Activated CD8-positive, alpha-beta memory T cell treated with anti-CD3 and anti-CD28 coated beads, Interleukin-2, amount 50 U/mL, for 48 hours (primary cell): ENCODE measurements around the gene EPHA4.

ENCODE experiments used
- DNase-seq: peaks from one replicate; pipeline ENCODE4 v3.0.0-alpha.2; 2020

The EPHA4 gene

DNA sequence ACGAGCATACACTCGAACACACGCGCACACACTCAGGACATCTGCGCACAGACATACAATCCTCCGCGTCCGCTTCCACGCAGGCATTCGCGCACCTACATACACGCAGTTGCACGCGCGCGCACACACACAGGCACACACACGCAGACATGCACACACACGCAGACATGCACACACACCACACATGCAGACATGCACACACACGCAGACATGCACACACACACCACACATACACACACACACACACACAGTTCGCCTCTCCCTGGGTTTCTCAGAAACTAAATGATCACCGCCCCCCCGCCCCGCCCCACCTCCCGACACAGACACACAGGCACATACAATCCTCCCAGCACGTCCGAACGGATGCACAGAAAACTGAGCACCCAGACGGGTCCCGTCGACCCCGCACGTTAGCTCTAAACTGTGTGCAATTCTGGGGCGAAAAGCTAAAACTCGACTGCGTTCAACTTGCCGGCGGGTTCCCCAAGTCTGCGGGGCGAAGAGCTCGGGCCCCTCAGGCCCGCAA lies 1.0 kb downstream of the EPHA4 start:
- peak; percentile 53 for DNase-seq

DNA sequence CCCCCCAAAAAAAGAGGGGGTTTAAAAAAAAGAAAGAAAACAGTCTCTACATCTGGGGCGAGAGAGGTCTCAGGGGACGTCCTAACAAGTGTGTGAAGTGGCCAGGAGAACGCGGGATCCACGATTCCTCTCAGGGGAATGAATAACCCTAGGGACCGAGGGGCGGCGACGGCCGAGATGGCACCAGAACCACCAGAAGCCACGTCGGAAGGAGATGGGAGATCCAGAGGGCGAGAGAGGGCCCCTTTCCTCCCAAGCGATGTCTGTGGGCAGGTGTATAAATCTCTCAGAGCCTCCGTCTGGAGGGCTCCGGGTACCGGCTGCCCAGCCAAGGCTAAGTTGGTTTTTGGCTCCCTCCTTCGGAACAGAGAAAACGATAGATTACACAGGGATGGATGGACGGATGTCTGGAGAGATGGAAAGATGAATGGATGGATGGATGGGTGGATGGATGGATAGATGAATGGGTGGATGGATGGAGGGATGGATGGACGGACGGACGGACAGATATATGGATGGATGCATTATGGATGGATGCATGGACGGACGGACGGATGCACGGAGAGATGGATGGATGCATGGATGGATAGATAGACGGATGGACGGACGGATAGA lies 1.7 kb downstream of the EPHA4 start:
- peak; percentile 50 for DNase-seq

DNA sequence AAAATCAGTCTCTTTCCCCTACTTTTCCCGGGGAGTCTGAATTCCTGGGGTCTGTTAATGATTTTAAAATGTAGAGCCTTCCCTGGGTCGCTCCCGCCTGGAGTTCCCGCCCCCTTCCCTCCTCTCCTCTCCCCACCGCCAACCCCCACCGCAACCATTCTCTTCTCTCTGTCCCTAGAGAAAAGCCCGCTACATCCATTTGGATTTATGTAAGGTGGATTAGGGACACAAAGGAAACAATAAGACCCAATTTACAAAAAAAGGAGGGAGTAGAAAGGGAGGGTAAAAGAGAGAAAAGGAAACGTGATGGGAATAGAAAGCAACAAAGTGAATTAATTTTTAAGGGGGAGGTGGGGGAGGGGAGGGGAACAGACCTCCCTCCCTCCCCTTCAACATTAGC lies 2.2 kb downstream of the EPHA4 start:
- no peak for DNase-seq

DNA sequence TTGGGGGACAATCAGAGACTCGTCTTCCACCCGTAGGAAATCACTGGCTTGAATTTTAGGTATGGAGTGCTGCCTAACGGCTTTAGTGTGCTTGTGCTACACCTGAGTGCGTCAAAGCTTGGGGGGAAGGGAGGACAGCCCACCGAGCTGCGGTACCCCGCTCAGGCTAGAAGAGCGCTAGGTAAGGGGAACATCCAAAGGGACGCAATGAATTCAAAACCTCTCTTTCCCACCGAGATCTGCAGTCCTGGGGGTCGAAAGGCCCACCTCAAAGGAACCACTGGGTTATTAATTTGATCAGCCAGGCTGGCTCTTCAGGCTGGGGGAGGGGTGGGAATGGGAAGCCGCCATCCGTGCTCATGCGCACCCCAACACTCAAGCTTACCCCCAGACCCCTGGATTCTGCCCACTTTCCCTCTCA lies 2.7 kb downstream of the EPHA4 start:
- DNase-seq, result no peak

DNA sequence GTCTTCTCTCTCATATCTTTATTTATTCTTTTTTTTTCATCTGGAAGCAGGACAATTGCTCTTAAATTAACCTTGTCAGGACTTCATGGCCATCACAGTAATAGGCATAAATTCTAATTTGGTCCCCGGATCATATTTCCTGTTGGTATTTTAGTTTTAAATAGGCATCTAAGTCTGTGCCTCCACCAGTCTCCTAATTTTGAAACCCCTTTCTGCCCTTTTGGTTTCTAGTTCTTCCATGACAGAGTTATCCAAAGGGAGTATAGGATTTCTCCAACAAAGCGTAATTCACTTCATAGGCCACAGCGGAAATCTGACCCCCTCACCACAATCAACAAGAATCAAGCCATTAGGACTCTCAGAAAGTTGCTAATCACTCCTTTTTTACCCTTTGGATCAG lies 3.8 kb downstream of the EPHA4 start:
- no peak for DNase-seq

DNA sequence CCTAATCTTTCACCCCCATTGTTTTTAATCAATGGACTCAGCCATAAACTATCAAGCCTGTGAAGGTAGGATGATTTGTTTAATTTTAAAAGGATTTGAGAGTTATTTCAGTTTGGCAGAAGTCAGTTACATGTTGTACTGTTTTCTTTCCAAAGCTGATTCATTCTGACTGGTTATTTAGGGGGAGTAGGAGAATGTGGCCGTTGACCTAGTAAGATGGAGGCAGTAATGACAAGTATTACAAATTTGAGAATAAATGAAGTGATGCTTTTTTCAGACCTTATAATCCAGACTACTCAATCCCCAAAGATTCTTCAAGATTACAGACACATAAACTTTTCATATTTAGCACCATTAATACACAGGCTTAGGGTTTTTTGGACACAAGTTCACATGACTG lies 4.3 kb downstream of the EPHA4 start:
- no peak for DNase-seq

DNA sequence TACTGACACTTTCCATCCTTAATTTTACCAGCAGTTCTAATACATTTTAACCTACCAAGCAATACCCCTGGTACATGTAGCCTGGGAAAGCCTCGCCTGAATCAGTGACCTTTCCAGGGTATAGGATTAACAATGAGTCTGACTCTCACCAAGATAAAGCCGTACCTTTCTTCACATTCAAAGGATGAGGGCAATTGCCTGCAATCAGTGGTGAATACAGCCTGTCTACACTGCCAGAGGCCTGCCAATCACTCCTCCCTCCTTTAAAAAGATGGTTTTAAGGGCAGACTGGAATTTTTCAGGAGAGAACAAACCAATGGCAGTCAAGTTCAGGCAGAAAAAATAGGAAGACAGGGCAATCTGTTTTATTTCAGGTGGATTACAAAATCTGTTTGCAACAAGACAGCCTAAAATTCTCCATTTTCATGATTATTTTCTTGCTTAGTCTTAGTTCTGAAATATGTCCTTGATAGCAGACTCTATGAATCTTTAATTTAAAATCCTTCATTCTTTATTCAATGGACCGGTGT lies 4.8 kb downstream of the EPHA4 start:
- no peak for DNase-seq

DNA sequence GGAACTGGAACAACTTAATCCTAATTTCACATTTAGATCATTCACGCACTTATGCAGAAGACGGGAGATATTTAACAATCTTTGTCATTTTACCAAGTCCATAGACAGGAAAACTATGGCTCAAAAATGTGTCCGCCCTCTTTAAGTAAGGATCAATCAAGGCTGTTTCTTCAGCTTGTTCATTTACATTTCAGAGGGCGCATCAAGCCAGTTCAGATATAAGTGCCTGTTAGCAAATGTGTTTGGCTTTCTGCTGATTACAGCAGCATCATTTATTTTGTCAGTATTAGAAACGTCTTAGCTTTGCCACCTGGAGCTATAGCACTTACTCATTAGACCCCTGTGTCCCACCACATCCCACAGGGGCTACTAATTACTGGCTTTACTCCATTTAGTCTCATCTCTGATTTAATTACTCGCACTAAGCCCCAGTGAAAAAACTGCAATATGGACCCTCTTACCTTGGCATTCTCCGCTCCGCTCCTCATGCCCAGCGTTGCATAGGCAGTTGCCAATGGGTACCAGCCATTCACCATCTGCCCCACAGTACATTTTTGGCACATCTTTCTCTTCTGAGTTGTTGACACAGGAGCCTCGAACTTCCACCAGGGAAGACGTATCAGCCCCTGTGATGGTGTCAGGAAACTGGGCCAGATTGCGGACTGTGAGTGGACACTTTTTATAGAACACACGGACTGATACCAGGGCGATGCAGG lies 8.7 kb downstream of the EPHA4 start:
- DNase-seq, result no peak

DNA sequence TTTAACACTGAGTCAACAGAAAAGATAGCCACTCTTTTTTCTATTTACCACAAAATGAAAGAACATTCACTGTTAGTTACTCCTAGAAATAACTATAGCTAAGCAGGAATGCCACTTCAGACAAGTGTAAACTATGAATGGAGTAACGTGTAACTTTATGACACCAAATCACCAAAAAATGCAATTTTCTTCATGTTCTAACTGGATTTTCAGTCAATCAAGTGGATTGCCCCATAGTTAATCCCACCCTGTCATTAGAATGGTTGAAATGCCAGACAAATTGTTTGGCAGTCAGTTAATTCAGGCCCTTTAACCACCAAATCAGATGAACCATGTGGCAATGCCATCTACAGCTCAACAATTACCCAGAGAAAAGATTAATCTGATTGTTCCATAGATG lies 9.9 kb downstream of the EPHA4 start:
- no peak for DNase-seq

DNA sequence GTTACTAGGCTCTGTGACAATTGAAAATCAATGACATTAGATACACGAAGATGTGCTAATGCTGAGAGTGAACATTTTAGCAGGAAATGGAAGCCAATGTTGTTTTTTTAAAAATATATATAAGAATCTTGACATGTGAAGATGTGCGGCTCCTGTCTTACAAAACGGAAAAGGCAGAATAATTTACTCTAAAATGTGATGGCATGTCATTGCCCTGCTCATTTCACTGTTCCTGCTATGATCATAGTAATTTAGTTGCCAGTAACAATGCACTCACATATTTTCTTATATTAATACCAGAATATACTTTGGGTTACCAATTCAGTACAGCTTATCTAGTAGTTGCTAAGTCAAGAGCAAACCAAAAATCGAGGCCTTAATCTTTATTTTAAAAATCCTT lies 10.3 kb downstream of the EPHA4 start:
- no peak for DNase-seq

DNA sequence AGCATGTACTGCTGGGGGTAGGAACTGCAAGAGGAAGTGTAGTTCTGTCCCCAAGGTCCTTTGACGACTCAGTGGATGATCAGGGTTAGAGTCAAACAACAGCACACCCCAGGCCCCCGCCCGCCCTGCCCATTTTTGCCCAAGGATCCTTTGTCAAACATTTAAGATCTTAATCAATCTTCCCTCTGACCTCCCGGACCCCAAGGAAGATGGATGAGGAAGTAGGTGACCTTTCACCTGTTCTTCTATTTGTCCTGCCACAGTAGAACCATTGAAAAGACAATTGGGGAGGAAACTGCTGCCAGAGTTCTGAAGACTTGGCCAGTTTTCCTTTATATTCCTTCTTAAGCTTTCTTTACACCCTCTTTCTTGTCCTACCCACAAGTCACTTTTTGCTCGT lies 12.1 kb downstream of the EPHA4 start:
- DNase-seq, result no peak

DNA sequence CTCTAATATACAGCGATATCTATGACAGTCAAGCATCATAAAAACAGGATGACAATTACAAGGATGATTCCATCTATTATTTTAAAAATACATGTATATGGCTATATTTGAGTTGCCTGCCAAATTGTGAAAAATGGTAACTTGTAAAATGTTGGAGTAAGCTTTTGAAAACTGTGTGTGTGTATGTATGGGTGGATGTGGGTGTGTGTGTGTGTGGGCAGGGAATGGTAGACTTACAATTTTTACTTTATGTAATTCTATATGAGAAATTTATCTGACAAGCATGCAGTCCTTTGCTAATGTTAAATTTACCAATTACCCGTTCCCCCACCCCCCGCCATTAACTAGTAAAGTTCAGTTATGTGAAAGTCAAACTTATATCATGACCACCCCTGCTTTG lies 14.0 kb downstream of the EPHA4 start:
- DNase-seq, result no peak

DNA sequence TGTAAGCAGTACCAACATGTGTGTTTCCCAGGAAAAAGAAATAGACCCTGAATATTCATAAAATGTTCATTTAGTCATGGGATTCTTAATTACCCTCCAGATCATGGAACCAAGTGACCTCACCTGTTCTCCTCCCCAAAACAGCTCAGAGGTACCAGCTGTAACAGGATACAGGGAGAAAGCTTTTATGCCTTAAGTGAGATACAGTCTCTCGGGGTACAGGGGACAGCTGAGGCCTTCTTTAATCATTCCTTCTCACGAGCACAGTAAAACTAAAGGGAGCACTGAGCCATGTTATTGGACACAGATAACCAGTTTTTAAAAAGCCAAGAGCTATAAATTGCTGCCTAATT lies 16.6 kb downstream of the EPHA4 start:
- DNase-seq, result no peak

DNA sequence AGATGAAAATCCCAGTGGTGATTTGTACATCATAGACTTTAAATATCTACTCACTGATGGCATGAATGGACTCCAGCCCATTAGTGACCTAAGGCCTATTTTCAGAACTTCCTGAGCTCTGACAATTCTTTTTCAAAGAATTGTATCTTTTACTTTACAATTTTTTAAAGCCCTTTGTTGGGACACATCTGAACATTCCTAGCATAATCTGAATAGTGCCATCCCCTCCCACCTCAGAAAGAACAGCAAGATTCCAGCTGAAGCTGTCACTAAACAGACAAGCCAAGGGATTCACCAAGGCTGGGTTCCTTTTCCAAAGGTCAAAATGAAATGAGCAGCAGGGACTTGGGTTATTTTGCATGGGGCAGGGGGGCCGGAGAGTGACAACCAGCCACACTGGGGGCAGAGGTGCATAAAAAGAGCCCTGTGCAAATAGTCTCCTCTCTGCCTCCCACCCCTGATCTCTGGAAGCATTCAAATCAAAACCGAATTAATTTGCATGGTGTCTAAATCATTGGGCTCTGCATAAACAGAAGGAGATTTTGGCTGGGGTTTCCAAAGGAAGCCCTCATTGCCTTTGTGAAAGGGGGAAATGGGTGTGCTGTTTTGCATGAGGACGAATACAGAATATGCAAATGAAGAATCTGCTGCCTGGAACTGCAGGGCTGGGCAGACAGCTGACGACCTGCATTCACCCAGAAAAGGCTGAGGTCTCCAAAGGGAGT lies 17.2 kb downstream of the EPHA4 start:
- no peak for DNase-seq

DNA sequence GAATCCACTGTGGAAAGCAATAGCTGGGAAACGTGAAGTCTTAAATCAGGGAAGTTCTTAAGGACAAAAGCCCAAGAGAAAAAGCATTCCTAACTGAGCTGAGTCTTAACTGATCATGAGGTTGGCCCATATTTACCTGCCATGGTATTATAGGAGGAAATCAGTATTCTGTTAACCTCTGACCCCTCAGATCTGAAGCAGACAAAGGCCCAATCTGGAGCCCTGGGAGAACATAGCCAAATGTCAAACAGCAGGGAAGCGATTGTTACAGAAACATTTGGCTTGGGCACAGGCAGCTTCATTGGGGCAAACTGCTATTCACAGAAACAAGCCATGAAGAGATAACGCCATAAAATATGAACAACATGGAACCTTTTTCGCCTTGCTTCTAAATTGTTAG lies 18.8 kb downstream of the EPHA4 start:
- DNase-seq, result no peak

DNA sequence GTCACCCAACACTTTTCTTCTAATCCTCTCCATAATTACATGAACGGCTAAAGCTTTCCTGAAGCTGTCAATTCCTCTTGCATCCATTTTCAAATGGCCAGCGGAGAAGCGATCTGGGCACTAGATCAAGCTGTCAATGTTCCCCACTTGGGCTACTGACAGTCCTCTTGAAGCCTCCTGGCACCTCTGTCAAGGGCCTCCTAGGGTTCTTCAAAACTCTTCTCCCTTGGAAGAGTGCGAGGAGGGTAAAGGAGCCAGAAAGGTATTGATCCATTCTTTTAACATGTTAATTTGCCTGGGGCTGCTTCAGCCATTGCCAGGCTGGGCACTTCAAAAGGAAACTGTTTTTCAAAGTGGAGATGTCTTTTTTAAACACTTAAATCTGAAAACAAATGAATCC lies 19.8 kb downstream of the EPHA4 start:
- DNase-seq, result no peak

DNA sequence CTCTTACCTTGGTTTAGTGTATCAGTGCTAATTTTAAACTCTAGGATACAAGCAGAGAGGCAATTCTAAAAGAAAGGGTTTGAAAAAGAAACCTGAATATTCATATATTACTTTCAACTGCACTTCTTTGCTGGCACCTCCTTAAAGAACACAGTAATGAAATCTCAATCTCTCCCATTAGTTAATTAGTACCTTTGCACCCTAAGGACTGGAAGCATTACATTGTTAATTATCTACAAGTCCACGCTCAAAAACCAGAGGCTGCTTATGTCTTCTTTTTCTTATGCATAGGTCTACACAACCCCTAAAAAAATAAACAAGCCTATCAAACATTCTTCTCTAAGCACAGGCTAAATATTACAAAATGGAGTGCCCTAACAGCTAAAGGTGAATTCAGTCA lies 20.2 kb downstream of the EPHA4 start:
- no peak for DNase-seq

DNA sequence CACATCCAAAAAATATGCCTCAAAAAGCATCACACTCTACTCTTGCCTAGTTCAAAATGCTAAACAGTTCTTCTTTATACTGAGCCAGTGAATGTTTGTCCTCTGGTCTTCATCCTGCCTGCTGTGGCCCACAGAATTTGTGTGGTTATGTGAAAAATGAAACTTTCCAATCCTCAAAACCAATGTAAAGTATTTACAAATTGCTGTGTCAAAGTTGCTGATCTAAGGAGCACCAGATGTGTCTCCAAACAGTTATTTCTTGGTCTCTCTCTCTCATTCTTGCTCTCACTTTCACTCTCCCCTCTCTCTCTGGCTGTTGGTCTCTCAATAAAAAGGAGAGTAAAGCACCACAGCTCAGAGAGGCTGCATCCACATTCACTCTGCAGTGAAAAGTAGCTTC lies 23.0 kb downstream of the EPHA4 start:
- DNase-seq, result no peak

DNA sequence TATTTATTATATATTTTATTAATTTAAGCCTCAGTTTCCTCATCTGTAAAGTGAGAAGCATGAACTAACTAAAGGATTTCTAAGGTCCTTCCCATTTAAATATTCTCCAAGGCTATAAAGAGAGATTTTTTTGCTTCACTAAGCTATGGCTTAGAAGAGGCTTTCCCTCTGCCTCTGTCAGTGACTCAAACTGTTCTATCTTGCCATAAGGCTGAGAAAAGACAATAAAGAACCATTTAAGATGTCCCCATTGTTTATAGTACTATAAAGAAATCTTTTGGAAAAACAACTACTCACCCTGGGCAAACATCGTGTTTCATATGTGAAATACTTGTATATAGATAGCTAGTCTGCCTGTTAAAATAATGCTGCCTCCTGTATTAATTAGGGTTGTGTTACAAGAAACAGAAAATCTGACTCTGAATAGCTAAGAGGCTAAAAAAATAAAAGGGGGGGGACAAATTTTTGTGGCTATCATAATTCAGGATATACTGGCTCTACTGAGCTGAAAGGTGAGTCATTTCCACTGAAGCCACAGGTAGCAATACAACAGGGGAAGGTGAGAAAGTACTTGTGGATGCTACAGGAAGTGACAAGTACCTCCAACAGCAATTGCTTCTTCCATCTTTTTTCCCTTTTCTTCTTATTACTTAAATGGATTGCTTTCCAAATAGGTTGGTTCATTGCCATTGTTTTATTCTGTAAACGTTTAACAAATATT lies 25.4 kb downstream of the EPHA4 start:
- no peak for DNase-seq

DNA sequence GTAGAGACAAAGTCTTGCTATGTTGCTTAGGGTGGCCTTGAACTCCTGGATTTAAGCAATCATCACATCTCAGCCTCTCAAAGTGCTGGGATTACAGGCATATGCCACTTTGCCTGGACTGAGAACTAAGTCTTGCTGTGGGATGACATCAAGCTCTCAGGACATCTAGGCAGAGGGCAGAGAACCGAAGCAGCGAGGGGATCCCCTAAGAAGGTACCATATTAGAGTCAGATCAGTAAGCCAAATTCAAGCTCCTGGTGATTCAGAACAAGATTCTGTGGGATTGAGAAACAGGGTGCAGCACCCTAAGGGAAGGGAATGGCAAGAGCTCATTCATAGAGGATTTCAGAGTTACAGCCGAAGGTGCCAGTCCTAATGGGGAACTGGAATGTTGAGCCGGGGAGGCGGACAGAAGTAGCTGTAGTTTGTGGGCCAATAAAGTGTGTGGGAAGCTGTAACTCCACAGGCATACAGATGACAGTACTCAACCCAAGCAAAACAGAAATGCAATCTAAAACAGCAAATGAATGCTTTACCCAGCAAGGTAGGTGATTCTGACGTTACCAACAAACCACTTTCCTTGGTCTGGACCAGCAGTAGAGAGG lies 30.9 kb downstream of the EPHA4 start:
- no peak for DNase-seq

DNA sequence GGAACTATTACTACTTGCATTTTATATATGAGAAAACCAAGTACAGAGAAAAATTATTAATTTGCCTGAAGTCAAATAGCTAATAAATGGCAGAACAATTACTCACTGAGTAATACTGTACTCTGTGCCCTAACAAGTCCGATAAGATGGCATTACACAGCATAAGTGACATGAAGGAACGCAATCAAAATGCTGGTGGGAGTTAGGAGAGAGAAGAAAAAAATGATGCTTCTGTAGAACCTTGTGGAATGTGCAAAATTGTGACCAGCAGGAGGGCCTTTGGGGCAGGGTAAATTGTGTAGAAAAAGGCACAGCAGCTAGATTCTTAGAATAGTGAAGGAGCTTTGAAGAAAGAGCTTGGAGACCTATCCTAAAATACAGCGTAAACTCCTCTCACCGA lies 32.9 kb downstream of the EPHA4 start:
- no peak for DNase-seq

DNA sequence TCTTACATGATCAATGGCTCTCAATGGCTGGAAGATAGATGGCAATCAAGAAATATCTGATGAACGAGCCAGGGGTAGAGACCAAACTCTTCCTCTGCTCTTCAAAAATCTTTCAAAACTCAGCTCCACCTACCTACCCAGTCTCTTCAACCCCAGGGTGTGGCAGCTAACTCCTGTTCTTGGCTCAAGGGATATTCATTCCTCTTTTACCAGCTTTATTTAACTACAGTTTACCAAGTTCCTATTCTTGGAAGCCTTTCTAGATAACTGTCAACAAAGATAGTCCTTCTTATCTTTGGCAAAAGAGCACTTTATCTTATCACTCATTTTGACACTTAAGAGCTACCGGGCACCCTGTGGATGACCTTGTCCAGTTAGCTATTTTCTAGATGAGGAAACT lies 36.3 kb downstream of the EPHA4 start:
- no peak for DNase-seq

DNA sequence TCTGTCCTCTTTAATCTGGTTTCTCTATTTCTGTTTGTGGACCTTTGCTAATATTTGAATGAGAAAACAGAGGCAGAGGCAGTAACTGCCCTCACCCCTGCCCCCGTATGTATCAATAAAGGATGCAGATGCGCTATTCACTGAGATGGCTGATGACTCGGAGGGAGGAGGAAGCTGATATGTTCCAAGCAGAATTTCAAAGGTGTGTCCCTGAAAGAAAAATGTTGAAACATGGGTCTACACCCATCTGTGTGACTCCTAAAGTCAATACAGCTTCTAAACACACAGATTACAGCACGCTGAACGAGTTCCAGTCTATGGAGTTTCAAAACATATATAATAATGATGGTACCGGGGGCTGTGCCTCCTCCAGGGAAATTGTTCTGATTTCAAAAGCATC lies 38.8 kb downstream of the EPHA4 start:
- DNase-seq, result no peak
